NB4 (cell line): ENCODE data around the gene GALNS.

Experiments used
- MYC ChIP-seq: IDR thresholded peaks from 2 replicates; pipeline ENCODE4 v1.6.1; 2011; ENCODE audit warnings: low read depth, low read length
- POLR2A ChIP-seq: IDR thresholded peaks from 2 replicates; pipeline ENCODE4 v1.6.1; 2011; ENCODE audit warnings: mild to moderate bottlenecking; ENCODE audit not compliant: insufficient read length; ENCODE audit errors: extremely low read depth
- TF ChIP-seq, protein P1 (sequence below): IDR thresholded peaks from one replicate; pipeline ENCODE4 v1.5.1; 2012; ENCODE audit warnings: low read depth, low read length

DNA sequence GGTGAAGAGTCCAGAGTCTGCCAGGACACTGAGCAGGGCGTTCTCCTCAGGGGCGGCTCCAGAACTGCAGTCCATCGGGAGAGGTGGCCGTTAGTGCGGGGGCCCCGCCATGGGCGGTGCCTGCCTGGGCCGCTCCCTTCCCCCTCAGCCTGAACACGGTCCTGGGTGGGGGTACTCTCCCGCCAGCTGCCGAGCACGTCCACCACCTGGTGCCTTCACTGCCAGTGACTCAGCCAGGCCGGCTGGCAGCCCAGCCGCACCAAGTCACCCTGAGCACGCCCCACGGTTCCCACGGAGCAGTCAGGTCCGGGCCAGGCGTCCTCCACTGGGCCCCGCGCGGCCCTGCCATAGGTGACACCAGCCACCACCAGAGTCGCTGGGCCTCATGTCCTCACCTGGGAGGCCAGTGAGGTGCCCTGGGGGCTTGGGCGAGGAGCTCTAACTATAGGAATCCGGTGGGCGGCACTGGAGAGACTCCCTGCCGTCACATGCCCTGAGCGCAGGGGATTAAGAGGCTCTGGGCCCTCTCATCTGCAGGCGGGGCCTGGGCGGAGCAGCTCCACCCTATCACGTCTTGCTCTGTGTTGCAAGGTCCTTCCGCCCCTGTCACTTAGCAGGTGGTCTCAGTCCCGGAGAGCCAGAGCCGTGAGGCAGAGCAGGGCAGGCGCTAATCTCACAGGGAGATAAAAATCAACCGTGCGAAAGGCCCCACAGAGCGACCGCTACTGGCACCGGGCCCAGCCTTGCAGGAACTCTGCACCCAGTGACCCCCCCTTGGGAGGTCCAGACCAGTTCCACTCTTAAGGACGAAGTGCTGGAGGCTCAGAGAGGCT lies 86.1 kb downstream of the GALNS start:
- TF ChIP-seq POLR2A (peak; percentile 36), MYC (peak; percentile 90)
- TF ChIP-seq, protein P1, sequence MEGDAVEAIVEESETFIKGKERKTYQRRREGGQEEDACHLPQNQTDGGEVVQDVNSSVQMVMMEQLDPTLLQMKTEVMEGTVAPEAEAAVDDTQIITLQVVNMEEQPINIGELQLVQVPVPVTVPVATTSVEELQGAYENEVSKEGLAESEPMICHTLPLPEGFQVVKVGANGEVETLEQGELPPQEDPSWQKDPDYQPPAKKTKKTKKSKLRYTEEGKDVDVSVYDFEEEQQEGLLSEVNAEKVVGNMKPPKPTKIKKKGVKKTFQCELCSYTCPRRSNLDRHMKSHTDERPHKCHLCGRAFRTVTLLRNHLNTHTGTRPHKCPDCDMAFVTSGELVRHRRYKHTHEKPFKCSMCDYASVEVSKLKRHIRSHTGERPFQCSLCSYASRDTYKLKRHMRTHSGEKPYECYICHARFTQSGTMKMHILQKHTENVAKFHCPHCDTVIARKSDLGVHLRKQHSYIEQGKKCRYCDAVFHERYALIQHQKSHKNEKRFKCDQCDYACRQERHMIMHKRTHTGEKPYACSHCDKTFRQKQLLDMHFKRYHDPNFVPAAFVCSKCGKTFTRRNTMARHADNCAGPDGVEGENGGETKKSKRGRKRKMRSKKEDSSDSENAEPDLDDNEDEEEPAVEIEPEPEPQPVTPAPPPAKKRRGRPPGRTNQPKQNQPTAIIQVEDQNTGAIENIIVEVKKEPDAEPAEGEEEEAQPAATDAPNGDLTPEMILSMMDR, result no peak
